Loucy (cell line): ENCODE measurements around the gene FAM181B.

Experiments used
- H2AFZ ChIP-seq: fragments of 200-600 bp; sonication (generic); 2 replicates; pipeline ENCODE4 v1.6.0; 2016; ENCODE audit warnings: antibody characterized with exemption, mild to moderate bottlenecking, low read length, moderate library complexity
- H3F3A ChIP-seq: fragments of 200-600 bp; 2 replicates; pipeline ENCODE4 v1.6.0; 2016; ENCODE audit warnings: antibody characterized with exemption, low read depth, mild to moderate bottlenecking
- H3K27me3 ChIP-seq: fragments of 200-600 bp; sonication (generic); 2 replicates; pipeline ENCODE4 v1.6.1; 2014; ENCODE audit warnings: low read length, mild to moderate bottlenecking; ENCODE audit not compliant: insufficient read depth, poor library complexity, severe bottlenecking
- H3K36me3 ChIP-seq: fragments of 200-600 bp; sonication (generic); 2 replicates; pipeline ENCODE4 v1.6.1; 2016; ENCODE audit warnings: low read length; ENCODE audit not compliant: insufficient read depth
- H3K4me1 ChIP-seq: fragments of 200-600 bp; sonication (generic); 2 replicates; pipeline ENCODE4 v1.5.1; 2014; ENCODE audit warnings: low read length, mild to moderate bottlenecking; ENCODE audit not compliant: insufficient read depth, poor library complexity, severe bottlenecking
- H3K4me2 ChIP-seq: fragments of 200-600 bp; sonication (generic); 2 replicates; pipeline ENCODE4 v1.6.0; 2014; ENCODE audit warnings: antibody characterized with exemption, low read length, low read depth, mild to moderate bottlenecking; ENCODE audit not compliant: poor library complexity, severe bottlenecking
- H3K4me3 ChIP-seq: fragments of 200-600 bp; sonication (generic); 2 replicates; pipeline ENCODE4 v1.5.1; 2014; ENCODE audit warnings: low read length, mild to moderate bottlenecking, mixed read lengths; ENCODE audit not compliant: poor library complexity, severe bottlenecking
- H3K79me2 ChIP-seq: fragments of 200-600 bp; sonication (generic); 2 replicates; pipeline ENCODE4 v1.6.1; 2014; ENCODE audit warnings: low read length; ENCODE audit not compliant: insufficient read depth
- H3K9ac ChIP-seq: fragments of 200-600 bp; sonication (generic); 2 replicates; pipeline ENCODE4 v1.6.0; 2014; ENCODE audit warnings: mild to moderate bottlenecking, low read depth, low read length, moderate library complexity; ENCODE audit not compliant: poor library complexity, severe bottlenecking
- H3K9me2 ChIP-seq: fragments of 200-600 bp; sonication (generic); replicated peaks from 2 replicates; pipeline ENCODE4 v1.6.1; 2016; ENCODE audit warnings: low read depth, low read length, mixed read lengths
- H3K9me3 ChIP-seq: fragments of 200-600 bp; sonication (generic); 2 replicates; pipeline ENCODE4 v1.6.1; 2014; ENCODE audit warnings: mild to moderate bottlenecking, antibody characterized with exemption, low read length, low read depth; ENCODE audit not compliant: insufficient read depth
- H4K20me1 ChIP-seq: fragments of 200-600 bp; sonication (generic); 2 replicates; pipeline ENCODE4 v1.6.0; 2014; ENCODE audit warnings: antibody characterized with exemption, low read length, mild to moderate bottlenecking; ENCODE audit not compliant: insufficient read depth, poor library complexity, severe bottlenecking
- CTCF ChIP-seq: fragments of 200-600 bp; sonication (generic); conservative IDR thresholded peaks from 2 replicates; pipeline ENCODE4 v1.5.1; 2014; ENCODE audit warnings: mild to moderate bottlenecking, antibody characterized with exemption, low read length
- EZH2phosphoT487 ChIP-seq: fragments of 200-600 bp; IDR thresholded peaks from 2 replicates; pipeline ENCODE4 v1.6.1; 2018; ENCODE audit warnings: antibody characterized with exemption, mild to moderate bottlenecking, moderate library complexity, borderline replicate concordance

FAM181B gene

GRCh38 chr11:82738091-82738490 lies 4.4 kb upstream of the FAM181B start:
- H3K4me3 ChIP-seq: no peak overlapping the region
- no peaks in the 10 kb centered on the region; the same call in 1 of the 2 replicates for H3K9me3 ChIP-seq
- no peaks in the 10 kb centered on the region for H4K20me1 ChIP-seq
- H3F3A ChIP-seq: no peaks in the 10 kb centered on the region
- no peak overlapping the region for H2AFZ ChIP-seq
- H3K9me2 ChIP-seq: no peaks in the 10 kb centered on the region
- no peak overlapping the region for H3K9ac ChIP-seq
- no peak overlapping the region for H3K4me2 ChIP-seq
- H3K79me2 ChIP-seq: no peaks in the 10 kb centered on the region
- no peaks in the 10 kb centered on the region for H3K36me3 ChIP-seq
- H3K27me3 ChIP-seq: no peaks in the 10 kb centered on the region
- no peaks in the 10 kb centered on the region for H3K4me1 ChIP-seq
- TF ChIP-seq EZH2phosphoT487: no peak

GRCh38 chr11:82734120-82734479 lies 436 bp upstream of the FAM181B start:
- H3F3A ChIP-seq: no peaks in the 10 kb centered on the region
- H2AFZ ChIP-seq: no peak overlapping the region
- H3K27me3 ChIP-seq: no peaks in the 10 kb centered on the region
- no peak overlapping the region for H3K9ac ChIP-seq
- no peak for TF ChIP-seq CTCF
- no peaks in the 10 kb centered on the region for H4K20me1 ChIP-seq
- H3K4me3 ChIP-seq: no peak overlapping the region
- H3K4me2 ChIP-seq: no peak overlapping the region
- H3K36me3 ChIP-seq: no peaks in the 10 kb centered on the region
- H3K4me1 ChIP-seq: no peaks in the 10 kb centered on the region
- H3K9me2 ChIP-seq: no peaks in the 10 kb centered on the region
- no peaks in the 10 kb centered on the region for H3K79me2 ChIP-seq
- no peaks in the 10 kb centered on the region; the same call in 1 of the 2 replicates for H3K9me3 ChIP-seq

- Histone ChIP-seq H3K9me2 (no peaks in the 10 kb centered on the region), H3K4me3 (no peak overlapping the region), H3K4me2 (no peak overlapping the region), H3K9ac (no peak overlapping the region), H3K27me3 (no peaks in the 10 kb centered on the region), H4K20me1 (no peaks in the 10 kb centered on the region), H3K4me1 (no peaks in the 10 kb centered on the region), H3K9me3 (no peaks in the 10 kb centered on the region; the same call in 1 of the 2 replicates), H3K79me2 (no peaks in the 10 kb centered on the region), H3F3A (no peaks in the 10 kb centered on the region), H3K36me3 (no peaks in the 10 kb centered on the region), H2AFZ (no peak overlapping the region)
- no peak for TF ChIP-seq CTCF
- TF ChIP-seq EZH2phosphoT487: no peak
Observed at GRCh38 chr11:82732734-82733443, 775 bp downstream of the FAM181B start.

- H3K4me2 ChIP-seq: no peak overlapping the region
- no peaks in the 10 kb centered on the region for H3K79me2 ChIP-seq
- TF ChIP-seq EZH2phosphoT487 (no peak), CTCF (no peak)
- H3K9me3 ChIP-seq: no peaks in the 10 kb centered on the region; the same call in 1 of the 2 replicates
- no peak overlapping the region for H3K9ac ChIP-seq
- H3K36me3 ChIP-seq: no peaks in the 10 kb centered on the region
- H3K4me1 ChIP-seq: no peaks in the 10 kb centered on the region
- no peaks in the 10 kb centered on the region for H4K20me1 ChIP-seq
- H2AFZ ChIP-seq: no peak overlapping the region
- no peaks in the 10 kb centered on the region for H3K9me2 ChIP-seq
- H3F3A ChIP-seq: no peaks in the 10 kb centered on the region
- H3K27me3 ChIP-seq: no peaks in the 10 kb centered on the region
- H3K4me3 ChIP-seq: no peak overlapping the region
Observed at GRCh38 chr11:82732348-82732733, 1.3 kb downstream of the FAM181B start.
